ENCODE results near the gene POLR3GL.

The POLR3GL gene

GRCh38 chr1:145983960-145984830 lies 19.7 kb downstream of the POLR3GL start:
- TF ChIP-seq USF1 (IDR thresholded peaks at IDR 0.05) (no peak), NFIC (IDR thresholded peaks at IDR 0.05) (no peak), TCF12 (IDR thresholded peaks at IDR 0.05; ENCODE audit: low read depth) (no peak), RAD21 (IDR thresholded peaks at IDR 0.05; ENCODE audit: low read depth) (no peak), EGR1 (IDR thresholded peaks at IDR 0.05) (no peak), FOXM1 (IDR thresholded peaks at IDR 0.05; ENCODE audit: borderline replicate concordance, low read depth) (no peak)

GRCh38 chr1:145985129-145985501 lies 20.6 kb downstream of the POLR3GL start:
- no peak for TF ChIP-seq TCF12 (IDR thresholded peaks at IDR 0.05; ENCODE audit: low read depth)
- no peak for TF ChIP-seq MAX (IDR thresholded peaks at IDR 0.05)
- TF ChIP-seq USF1 (IDR thresholded peaks at IDR 0.05) = no peak
- no peak for TF ChIP-seq FOXM1 (IDR thresholded peaks at IDR 0.05; ENCODE audit: borderline replicate concordance, low read depth)

- TF ChIP-seq USF1 (IDR thresholded peaks at IDR 0.05) (no peak), CEBPB (IDR thresholded peaks at IDR 0.05) (peak; percentile 59)
These were observed 21.3 kb downstream of the POLR3GL start for GRCh38 chr1:145985502-145986439.

GRCh38 chr1:145986551-145986950 lies 22.1 kb downstream of the POLR3GL start:
- TF ChIP-seq CREB1 (IDR thresholded peaks at IDR 0.05; ENCODE audit: low read depth) (no peak), YY1 (IDR thresholded peaks at IDR 0.05; ENCODE audit: low read depth) (no peak), NFIC (IDR thresholded peaks at IDR 0.05) (no peak), REST (IDR thresholded peaks at IDR 0.05; ENCODE audit: low read depth) (no peak), CEBPB (IDR thresholded peaks at IDR 0.05) (no peak), FOXM1 (IDR thresholded peaks at IDR 0.05; ENCODE audit: borderline replicate concordance, low read depth) (no peak), TCF12 (IDR thresholded peaks at IDR 0.05; ENCODE audit: low read depth) (no peak), MAX (IDR thresholded peaks at IDR 0.05) (no peak), TEAD4 (IDR thresholded peaks at IDR 0.05) (no peak), EP300 (IDR thresholded peaks at IDR 0.05; ENCODE audit: borderline replicate concordance) (no peak), USF1 (IDR thresholded peaks at IDR 0.05) (no peak), ZBTB7A (IDR thresholded peaks at IDR 0.05; ENCODE audit: low read depth) (no peak)

GRCh38 chr1:145987926-145988325 lies 23.4 kb downstream of the POLR3GL start:
- no peak for TF ChIP-seq ZBTB7A (IDR thresholded peaks at IDR 0.05; ENCODE audit: low read depth)
- TF ChIP-seq CEBPB (IDR thresholded peaks at IDR 0.05) = no peak
- no peak for TF ChIP-seq FOXM1 (IDR thresholded peaks at IDR 0.05; ENCODE audit: borderline replicate concordance, low read depth)
- no peak for TF ChIP-seq TCF12 (IDR thresholded peaks at IDR 0.05; ENCODE audit: low read depth)
- TF ChIP-seq CREB1 (IDR thresholded peaks at IDR 0.05; ENCODE audit: low read depth) = no peak
- TF ChIP-seq EP300 (IDR thresholded peaks at IDR 0.05; ENCODE audit: borderline replicate concordance) = no peak
- no peak for TF ChIP-seq USF1 (IDR thresholded peaks at IDR 0.05)
- no peak for TF ChIP-seq TEAD4 (IDR thresholded peaks at IDR 0.05)
- TF ChIP-seq MAX (IDR thresholded peaks at IDR 0.05) = no peak

- no peak for TF ChIP-seq TCF12 (IDR thresholded peaks at IDR 0.05; ENCODE audit: low read depth)
- no peak for TF ChIP-seq TAF1 (IDR thresholded peaks at IDR 0.05; ENCODE audit: low read depth)
These were observed 24.3 kb downstream of the POLR3GL start for GRCh38 chr1:145988773-145989172.
